Smooth muscle cell (in vitro differentiated cells): ENCODE results near the gene PON2. TPM values are rescaled to one million over a fixed set of nuclear protein-coding genes. Genes with fewer than 3 reads are reported as not detected.

Source experiments
- DNase-seq: peaks from one replicate; lab custom pipeline; 2025; ENCODE audit not compliant: unreplicated experiment; lab: John Stamatoyannopoulos, UW
- H2AFZ ChIP-seq: fragments of 200-600 bp; sonication (generic); 2 replicates; pipeline ENCODE4 v1.6.0; 2016; ENCODE audit warnings: antibody characterized with exemption, low read depth, mild to moderate bottlenecking
- H3F3A ChIP-seq: fragments of 200-600 bp; sonication (generic); 2 replicates; pipeline ENCODE4 v1.6.0; 2017; ENCODE audit warnings: antibody characterized with exemption, low read depth
- H3K27ac ChIP-seq: fragments of 200-600 bp; sonication (generic); 2 replicates; pipeline ENCODE4 v1.5.1; 2016; ENCODE audit warnings: low read depth, mild to moderate bottlenecking
- H3K27me3 ChIP-seq: fragments of 200-600 bp; sonication (generic); 2 replicates; pipeline ENCODE4 v1.6.1; 2016; ENCODE audit warnings: low read depth, mild to moderate bottlenecking
- H3K36me3 ChIP-seq: fragments of 200-600 bp; sonication (generic); 2 replicates; pipeline ENCODE4 v1.5.1; 2016; ENCODE audit warnings: low read depth
- H3K4me1 ChIP-seq: fragments of 200-600 bp; sonication (generic); 2 replicates; pipeline ENCODE4 v1.5.1; 2016; ENCODE audit warnings: low read depth
- H3K4me2 ChIP-seq: fragments of 200-600 bp; sonication (generic); 2 replicates; pipeline ENCODE4 v1.6.0; 2016; ENCODE audit warnings: mild to moderate bottlenecking
- H3K4me3 ChIP-seq: fragments of 200-600 bp; sonication (generic); 2 replicates; pipeline ENCODE4 v1.5.1; 2016; ENCODE audit warnings: mild to moderate bottlenecking
- H3K79me2 ChIP-seq: fragments of 200-600 bp; sonication (generic); 2 replicates; pipeline ENCODE4 v1.6.0; 2016; ENCODE audit warnings: low read depth, mild to moderate bottlenecking
- H3K9ac ChIP-seq: fragments of 200-600 bp; sonication (generic); 2 replicates; pipeline ENCODE4 v1.6.0; 2016; ENCODE audit warnings: low read depth
- H3K9me3 ChIP-seq: fragments of 200-600 bp; sonication (generic); replicated peaks from 2 replicates; pipeline ENCODE4 v1.5.1; 2016; ENCODE audit warnings: low read depth
- H4K20me1 ChIP-seq: fragments of 200-600 bp; sonication (generic); 2 replicates; pipeline ENCODE4 v1.6.0; 2016; ENCODE audit warnings: low read depth
- CTCF ChIP-seq: fragments of 200-600 bp; sonication (generic); IDR thresholded peaks from 2 replicates; pipeline ENCODE4 v1.5.1; 2017; ENCODE audit warnings: borderline replicate concordance, mild to moderate bottlenecking, antibody characterized with exemption; ENCODE audit not compliant: insufficient read depth, poor library complexity, severe bottlenecking
- WGBS: methylation state at CpG from one replicate; pipeline ENCODE4 v1.1.7; 2016; ENCODE audit warnings: low lambda C conversion rate; 5-methylcytosine and 5-hydroxymethylcytosine counted together
- polyA plus RNA-seq: library from polyadenylated mRNA; unstranded; fragments of >200 nt; fragmentation: Nextera tagmentation; extraction: Ambion mirVana; gene quantifications from 2 replicates; pipeline ENCODE4 v1.2.1, GENCODE V29; 2016
- total RNA-seq: library from RNA; depleted of rRNA; stranded (reverse); fragments of >200 nt; gene quantifications from 2 replicates; pipeline ENCODE4 v1.2.3, GENCODE V29; 2014

PON2 gene
- total and polyA plus RNA-seq, 2 experiments from 2014 or later = 74.7 to 116 TPM

GRCh38 chr7:95398155-95398940 lies 36.5 kb downstream of the PON2 start:
- Histone ChIP-seq H3K36me3 (no peaks in the 10 kb centered on the region), H4K20me1 (no peaks in the 10 kb centered on the region), H2AFZ (no peak overlapping the region), H3K4me2 (no peak overlapping the region), H3K9me3 (no peaks in the 10 kb centered on the region), H3K79me2 (no peaks in the 10 kb centered on the region), H3K4me3 (no peak overlapping the region), H3F3A (no peaks in the 10 kb centered on the region), H3K27ac (no peak overlapping the region), H3K27me3 (no peaks in the 10 kb centered on the region), H3K4me1 (no peaks in the 10 kb centered on the region), H3K9ac (no peak overlapping the region)
- WGBS = 94% methylated on average over 4 of the region's 4 CpGs
- no peak for TF ChIP-seq CTCF
- no peak for DNase-seq

GRCh38 chr7:95397381-95397780 lies 37.4 kb downstream of the PON2 start:
- whole genome bisulfite sequencing = 57% methylated on average over 3 of the region's 3 CpGs
- H3K4me3 ChIP-seq = no peak overlapping the region
- H3K4me1 ChIP-seq = no peaks in the 10 kb centered on the region
- H3K27ac ChIP-seq = no peak overlapping the region
- H3F3A ChIP-seq = no peaks in the 10 kb centered on the region
- no peaks in the 10 kb centered on the region for H3K79me2 ChIP-seq
- no peak for TF ChIP-seq CTCF
- H3K27me3 ChIP-seq = no peaks in the 10 kb centered on the region
- no peaks in the 10 kb centered on the region for H3K36me3 ChIP-seq
- H2AFZ ChIP-seq = no peak overlapping the region
- no peak for DNase-seq
- no peak overlapping the region for H3K4me2 ChIP-seq
- no peak overlapping the region for H3K9ac ChIP-seq
- H3K9me3 ChIP-seq = no peaks in the 10 kb centered on the region
- H4K20me1 ChIP-seq = no peaks in the 10 kb centered on the region

GRCh38 chr7:95396136-95397032 lies 38.4 kb downstream of the PON2 start, which contains the start of gene PON3:
Gene PON3, minus strand, starts transcription at chr7:95396375. Its CDS starts 25 bp downstream, at chr7:95396350.
- no peak for DNase-seq
- Histone ChIP-seq H3K4me3 (no peak within 1 kb of the TSS), H2AFZ (no peak within 1 kb of the TSS), H3K9ac (no peak within 1 kb of the TSS), H3K27me3 (no peaks in the 10 kb centered on the region), H3F3A (no peaks in the 10 kb centered on the region), H3K4me2 (no peak within 1 kb of the TSS), H3K79me2 (no peaks in the 10 kb centered on the region), H3K9me3 (no peaks in the 10 kb centered on the region), H3K4me1 (no peaks in the 10 kb centered on the region), H3K36me3 (no peaks in the 10 kb centered on the region), H4K20me1 (no peaks in the 10 kb centered on the region), H3K27ac (no peak within 1 kb of the TSS)
- 95% methylated on average over 67 of the region's 68 CpGs for WGBS
- no peak for TF ChIP-seq CTCF
